Uterus (tissue), 4 donors: ENCODE measurements around the gene SLC9A6. TPM values are rescaled to one million over a fixed set of nuclear protein-coding genes. Genes with fewer than 3 reads are reported as not detected.
A peak's percentile ranks its signal among the peaks of the same experiment; 100 is the strongest.

ENCODE experiments used
- DNase-seq, 2 donors: peaks; one replicate each; pipeline ENCODE4 v3.0.0-alpha.2; 2019 to 2020
- H3K27ac ChIP-seq, 2 donors: fragments of 200-600 bp; sonication (generic); 1 replicate in 1 of 2; 2 replicates in 1 of 2; pipeline ENCODE4 v1.5.1; 2016 to 2018
- H3K27me3 ChIP-seq, 2 donors: fragments of 200-600 bp; sonication (generic); one replicate each; pipeline ENCODE4 v1.5.1; 2018 to 2019; ENCODE audit warnings: control low read depth in 1 of 2
- H3K36me3 ChIP-seq, 2 donors: fragments of 200-600 bp; sonication (generic); one replicate each; pipeline ENCODE4 v1.5.1; 2019; ENCODE audit warnings: control low read depth in 1 of 2
- H3K4me1 ChIP-seq, 2 donors: fragments of 200-600 bp; sonication (generic); one replicate each; pipeline ENCODE4 v1.5.1; 2018 to 2019; ENCODE audit warnings: control low read depth in 1 of 2
- H3K4me3 ChIP-seq, 2 donors: fragments of 200-600 bp; sonication (generic); 1 replicate in 1 of 2; 2 replicates in 1 of 2; pipeline ENCODE4 v1.5.1; 2018 to 2019; ENCODE audit warnings: mild to moderate bottlenecking in 1 of 2
- H3K9me3 ChIP-seq, 2 donors: fragments of 200-600 bp; sonication (generic); one replicate each; pipeline ENCODE4 v1.5.1; 2019; ENCODE audit warnings: control low read depth in 1 of 2
- CTCF ChIP-seq, 4 experiments: fragments of 200-600 bp in 2 of 4; fragments of 450-650 bp in 2 of 4; sonication (generic) in 2 of 4; IDR thresholded peaks; one replicate each; pipeline ENCODE4 v1.5.1; 2016 to 2019; ENCODE audit warnings: antibody characterized with exemption in 4 of 4, mild to moderate bottlenecking in 2 of 4, moderate library complexity in 1 of 4
- POLR2A ChIP-seq, 2 donors: fragments of 450-650 bp; IDR thresholded peaks; one replicate each; pipeline ENCODE4 v1.6.1; 2016; ENCODE audit warnings: antibody characterized with exemption in 2 of 2, mild to moderate bottlenecking in 1 of 2, moderate library complexity in 1 of 2
- intact Hi-C: fragments of 100-400 bp; cut with DNase I; formaldehyde crosslinking; loops from one replicate; pipeline ENCODE4 v1.15.1; 2023; ENCODE audit warnings: low total_unique reads
- total RNA-seq, 4 donors: library from RNA; depleted of rRNA in 3 of 4; stranded (reverse); fragments of >200 nt in 3 of 4; gene quantifications; one replicate each; pipeline versions ENCODE4 v1.1.0 to v1.2.4, GENCODE V29; 2014 to 2023
- donor health status: DM: yes; HTN: yes; CAD: no.

The SLC9A6 gene
- total RNA-seq, 4 donors from 2014 or later: 7.9 to 33.5 (median 13.7) TPM

GRCh38 chrX:136041254-136041812, 56.1 kb downstream of the SLC9A6 start:
- H3K4me1 ChIP-seq: no peaks in the 10 kb centered on the region
- H3K4me3 ChIP-seq: no peak overlapping the region
- no peaks in the 10 kb centered on the region for H3K36me3 ChIP-seq
- peak overlapping the region; percentile 73 to 89 for H3K27ac ChIP-seq
- no peak for TF ChIP-seq POLR2A (IDR thresholded peaks at IDR 0.05)
- TF ChIP-seq CTCF (IDR thresholded peaks at IDR 0.05): no peak
- no peak for DNase-seq
- no peaks in the 10 kb centered on the region for H3K9me3 ChIP-seq
- intact Hi-C loops: no loop called here
- H3K27me3 ChIP-seq: no peaks in the 10 kb centered on the region

DNA sequence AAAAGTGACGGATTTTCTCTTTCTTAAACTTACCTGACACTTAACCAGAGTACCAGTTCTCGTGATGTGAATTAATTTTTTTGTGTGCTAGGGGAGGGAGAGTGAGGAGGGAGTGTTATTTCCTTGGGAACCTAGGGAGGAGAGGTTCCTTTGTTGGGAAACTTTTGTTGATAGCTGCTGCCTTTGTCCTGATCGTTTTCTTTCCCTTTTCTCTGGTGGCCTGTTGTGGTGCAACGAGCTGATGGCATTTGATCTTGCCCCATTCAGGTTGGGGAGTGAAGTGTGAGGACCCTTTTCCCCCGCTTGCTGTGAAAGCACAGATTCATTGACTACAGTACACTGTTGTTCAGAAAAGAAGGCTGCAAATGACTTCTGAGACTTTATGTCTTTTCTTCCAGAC, 59.8 kb downstream of the SLC9A6 start:
- H3K9me3 ChIP-seq: no peaks in the 10 kb centered on the region
- H3K4me3 ChIP-seq: no peak overlapping the region
- no peaks in the 10 kb centered on the region for H3K36me3 ChIP-seq
- peak overlapping the region; percentile 15 to 53 for H3K27ac ChIP-seq
- H3K4me1 ChIP-seq: peaks cover 0 to 4% of the 10 kb centered on the region in 2 donors
- no peak for TF ChIP-seq CTCF (IDR thresholded peaks at IDR 0.05)
- TF ChIP-seq POLR2A (IDR thresholded peaks at IDR 0.05): no peak
- no peaks in the 10 kb centered on the region for H3K27me3 ChIP-seq
- intact Hi-C loops: no loop called here
- no peak for DNase-seq

DNA sequence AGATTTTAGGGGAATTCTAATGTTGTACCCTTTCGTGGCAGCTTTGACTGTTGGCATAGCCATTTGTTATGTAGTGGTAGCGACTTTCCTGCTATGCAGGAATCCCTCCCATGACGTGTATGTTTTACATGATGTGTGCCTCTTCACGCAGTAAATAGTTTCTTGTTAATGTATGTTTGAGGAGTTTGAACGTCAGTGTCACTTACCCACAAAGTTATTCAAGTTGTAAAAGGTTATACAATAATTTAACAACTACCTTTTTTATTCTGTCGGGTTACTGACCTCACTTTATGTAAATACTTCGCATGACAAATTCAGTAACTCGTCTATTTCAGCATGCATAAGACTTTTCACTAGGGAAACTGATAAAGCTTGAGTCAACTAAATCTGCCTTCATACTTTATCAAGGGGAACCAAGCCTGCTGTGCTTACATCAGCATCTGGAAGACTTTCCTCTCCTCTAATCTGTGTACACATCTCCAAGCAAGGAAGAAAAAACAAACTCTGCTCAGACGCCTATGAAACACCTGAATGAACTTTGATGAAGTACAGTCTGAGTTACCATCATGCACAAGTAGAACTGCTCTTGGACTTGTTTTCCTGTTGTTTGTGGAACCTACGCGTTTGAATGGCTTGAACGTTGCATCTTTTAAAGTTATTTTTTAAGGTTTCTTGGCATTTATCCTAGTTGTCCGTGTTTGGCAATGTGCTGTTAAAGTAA, 61.2 kb downstream of the SLC9A6 start:
- no peak for TF ChIP-seq POLR2A (IDR thresholded peaks at IDR 0.05)
- no peak for TF ChIP-seq CTCF (IDR thresholded peaks at IDR 0.05)
- no peak for DNase-seq
- Histone ChIP-seq H3K36me3 (no peaks in the 10 kb centered on the region), H3K9me3 (no peaks in the 10 kb centered on the region), H3K4me1 (peaks cover 0 to 4% of the 10 kb centered on the region in 2 donors), H3K27me3 (no peaks in the 10 kb centered on the region), H3K27ac (peak overlapping the region; percentile 53 to 64), H3K4me3 (no peak overlapping the region)
- intact Hi-C loops: no loop called here

- Histone ChIP-seq H3K9me3 (no peaks in the 10 kb centered on the region), H3K27ac (peak overlapping the region; percentile 53 to 64), H3K27me3 (no peaks in the 10 kb centered on the region), H3K36me3 (no peaks in the 10 kb centered on the region), H3K4me3 (no peak overlapping the region), H3K4me1 (peaks cover 0 to 4% of the 10 kb centered on the region in 2 donors)
- DNase-seq: no peak
- TF ChIP-seq POLR2A (IDR thresholded peaks at IDR 0.05) (no peak), CTCF (IDR thresholded peaks at IDR 0.05) (no peak)
- intact Hi-C loops: no loop called here
Measured at GRCh38 chrX:136047016-136047642, 61.9 kb downstream of the SLC9A6 start.

- no peak for DNase-seq
- TF ChIP-seq CTCF (IDR thresholded peaks at IDR 0.05) (no peak), POLR2A (IDR thresholded peaks at IDR 0.05) (no peak)
- intact Hi-C loops: no loop called here
- H3K4me1 ChIP-seq: peaks cover 0 to 4% of the 10 kb centered on the region in 2 donors
- no peaks in the 10 kb centered on the region for H3K27me3 ChIP-seq
- H3K9me3 ChIP-seq: no peaks in the 10 kb centered on the region
- H3K36me3 ChIP-seq: no peaks in the 10 kb centered on the region
- H3K4me3 ChIP-seq: no peak overlapping the region
- H3K27ac ChIP-seq: peak overlapping the region; percentile 53 to 64
Measured at GRCh38 chrX:136047969-136048368, 62.7 kb downstream of the SLC9A6 start.
